Activated T-helper 1 cell treated with Interleukin-2 at 50 U/mL for 16 hours (primary cell): ENCODE data around the gene KIAA1586.
"Not testable (repeated sequence)": the region's sequence is repeated elsewhere in the genome, so short reads cannot be mapped to it uniquely, and the experiment has no call there.

ENCODE experiments used
- DNase-seq: peaks from one replicate; pipeline ENCODE4 v3.0.0-alpha.2; 2020; ENCODE audit warnings: low read depth

The KIAA1586 gene, protein sequence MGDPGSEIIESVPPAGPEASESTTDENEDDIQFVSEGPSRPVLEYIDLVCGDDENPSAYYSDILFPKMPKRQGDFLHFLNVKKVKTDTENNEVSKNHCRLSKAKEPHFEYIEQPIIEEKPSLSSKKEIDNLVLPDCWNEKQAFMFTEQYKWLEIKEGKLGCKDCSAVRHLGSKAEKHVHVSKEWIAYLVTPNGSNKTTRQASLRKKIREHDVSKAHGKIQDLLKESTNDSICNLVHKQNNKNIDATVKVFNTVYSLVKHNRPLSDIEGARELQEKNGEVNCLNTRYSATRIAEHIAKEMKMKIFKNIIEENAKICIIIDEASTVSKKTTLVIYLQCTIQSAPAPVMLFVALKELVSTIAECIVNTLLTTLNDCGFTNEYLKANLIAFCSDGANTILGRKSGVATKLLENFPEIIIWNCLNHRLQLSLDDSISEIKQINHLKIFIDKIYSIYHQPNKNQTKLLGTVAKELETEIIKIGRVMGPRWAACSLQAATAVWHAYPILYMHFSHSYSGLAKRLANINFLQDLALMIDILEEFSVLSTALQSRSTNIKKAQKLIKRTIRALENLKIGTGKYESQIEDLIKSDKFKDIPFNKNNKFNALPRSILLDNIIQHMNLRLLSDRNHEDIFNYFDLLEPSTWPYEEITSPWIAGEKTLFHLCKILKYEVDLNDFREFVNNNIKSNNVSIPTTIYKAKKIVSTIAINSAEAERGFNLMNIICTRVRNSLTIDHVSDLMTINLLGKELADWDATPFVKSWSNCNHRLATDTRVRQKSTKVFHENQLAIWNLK

DNA sequence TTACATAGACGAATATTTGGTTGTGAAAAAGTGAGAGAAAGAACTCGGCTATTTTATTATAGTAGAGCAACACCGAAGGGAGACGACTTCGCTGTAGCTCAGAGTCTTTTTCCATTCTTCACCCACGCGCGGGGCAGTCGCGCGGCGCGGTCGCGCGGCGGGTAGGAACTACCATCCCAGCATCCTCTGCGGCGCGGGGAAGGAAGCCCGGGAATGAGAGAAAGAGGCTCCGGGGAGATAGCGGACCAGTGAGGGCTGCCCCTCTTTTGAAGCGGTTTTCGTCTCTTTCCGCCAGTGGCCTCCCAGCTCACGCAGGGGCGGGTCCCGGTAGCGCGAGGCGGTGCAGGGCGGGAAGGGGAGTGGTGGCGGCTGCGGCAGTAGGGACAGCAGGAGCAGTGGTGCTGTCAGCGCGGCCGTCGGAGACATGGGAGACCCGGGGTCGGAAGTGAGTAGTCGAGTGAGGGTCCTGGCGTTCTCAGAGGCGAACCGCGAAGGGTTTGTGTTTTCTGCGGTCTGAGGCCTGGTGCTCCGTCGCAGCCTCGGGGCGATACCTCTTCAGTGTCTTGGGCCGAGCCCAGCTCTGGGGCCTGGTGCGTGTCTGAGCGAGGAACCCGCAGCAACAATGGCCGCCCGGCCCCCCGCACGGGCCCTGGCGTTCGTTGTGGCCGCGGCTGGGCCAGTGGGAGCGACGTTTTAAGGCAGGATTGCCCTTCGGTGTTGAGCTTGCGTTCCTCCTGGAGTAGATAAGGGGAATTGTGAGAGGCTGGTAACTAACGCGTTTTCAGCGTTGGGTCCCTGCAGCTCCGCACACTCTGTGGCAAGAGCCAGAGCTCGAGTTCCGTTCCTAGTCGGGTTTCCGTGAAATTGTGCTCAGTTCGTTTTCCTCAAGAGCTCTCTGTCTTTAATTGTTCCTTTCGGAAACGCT, at the start of gene KIAA1586:
Gene KIAA1586, plus strand, starts transcription at position 362 of the 925 bp plus-strand sequence. Its CDS starts 63 bp downstream, at position 425.
- peak; percentile 69 for DNase-seq

DNA sequence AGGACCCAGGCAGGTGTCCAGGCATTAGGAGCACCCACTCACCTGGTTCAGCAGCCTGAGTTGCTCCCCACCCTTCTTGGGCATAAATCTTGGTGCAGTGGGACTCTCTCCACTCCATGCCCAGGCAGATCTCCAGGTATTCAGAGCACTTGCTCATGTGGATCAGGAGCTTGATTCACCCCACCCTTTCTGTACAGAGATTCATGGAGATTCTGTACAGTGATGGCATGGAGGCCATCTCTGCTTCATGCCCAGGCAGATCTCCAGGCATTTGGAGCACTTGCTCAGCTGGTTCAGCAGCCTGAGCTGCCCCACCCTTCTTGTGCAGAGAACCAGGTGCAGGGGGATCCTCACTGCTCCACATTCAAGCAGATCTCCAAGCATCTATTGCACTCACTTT, 47.4 kb upstream of the KIAA1586 start:
- DNase-seq: no peak

DNA sequence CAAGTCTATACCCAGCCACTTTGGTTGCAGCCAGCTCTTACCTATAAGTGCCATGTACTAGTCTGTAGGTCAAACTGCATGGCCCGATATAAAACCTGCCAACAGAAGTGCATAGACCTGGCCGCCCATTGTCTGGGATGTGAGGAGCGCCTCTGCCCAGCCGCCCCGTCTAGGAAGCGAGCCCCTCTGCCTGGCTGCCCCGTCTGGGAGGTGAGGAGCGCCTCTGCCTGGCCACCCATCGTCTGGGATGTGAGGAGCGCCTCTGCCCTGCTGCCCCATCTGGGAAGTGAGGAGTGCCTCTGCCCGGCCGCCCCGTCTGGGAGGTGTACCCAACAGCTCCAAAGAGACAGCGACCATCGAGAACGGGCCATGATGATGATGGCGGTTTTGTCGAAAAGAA, 46.7 kb upstream of the KIAA1586 start:
- DNase-seq: not testable (repeated sequence)

- DNase-seq: no peak
Measured at GRCh38 chr6:57002197-57002596, 44.3 kb upstream of the KIAA1586 start.

GRCh38 chr6:57004292-57004691, 42.2 kb upstream of the KIAA1586 start:
- DNase-seq: no peak

- no peak for DNase-seq
Measured at GRCh38 chr6:57006101-57006500, 40.4 kb upstream of the KIAA1586 start.

DNA sequence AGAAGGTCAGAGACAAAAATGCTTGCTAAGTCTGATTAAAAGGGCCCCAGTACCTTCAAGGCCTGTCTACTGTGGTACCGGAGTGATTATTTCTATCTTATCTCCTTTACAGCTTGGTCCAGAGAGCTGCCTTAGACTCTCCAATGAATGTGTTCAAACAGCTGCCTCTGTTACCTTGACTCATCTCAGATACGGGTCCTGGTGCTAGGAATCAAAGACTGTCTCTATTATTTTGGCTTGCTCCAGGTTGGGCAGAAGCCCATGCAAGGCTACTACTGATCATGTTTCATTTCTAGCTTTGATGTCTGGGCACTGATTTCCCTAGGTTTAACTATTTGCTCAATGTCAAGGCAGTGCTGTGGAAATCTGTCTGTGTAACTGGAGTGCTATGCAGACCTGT, 38.4 kb upstream of the KIAA1586 start:
- DNase-seq: not testable (repeated sequence)

GRCh38 chr6:57013521-57013926, 33.0 kb upstream of the KIAA1586 start:
- no peak for DNase-seq

- DNase-seq: no peak
Measured at GRCh38 chr6:57017069-57017468, 29.4 kb upstream of the KIAA1586 start.

DNA sequence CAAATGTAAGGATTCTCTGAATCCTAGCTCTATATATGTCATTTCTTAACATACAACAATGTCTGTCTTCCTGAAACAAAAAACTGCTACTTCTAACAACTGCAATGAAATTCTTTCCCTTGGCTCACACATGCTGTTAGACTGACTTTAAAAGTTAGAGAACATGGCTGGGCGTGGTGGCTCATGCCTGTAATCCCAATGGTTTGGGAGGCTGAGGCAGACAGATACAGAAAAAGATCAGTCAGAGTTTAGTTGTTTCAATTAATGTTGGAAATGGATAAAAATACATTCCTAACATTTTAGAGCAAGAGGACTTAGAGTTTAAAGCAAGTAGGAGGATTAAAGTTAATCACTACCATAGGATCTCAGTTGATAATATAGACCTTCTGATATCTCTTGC, 28.7 kb upstream of the KIAA1586 start:
- DNase-seq: no peak

GRCh38 chr6:57019434-57019833, 27.1 kb upstream of the KIAA1586 start:
- DNase-seq: no peak

DNA sequence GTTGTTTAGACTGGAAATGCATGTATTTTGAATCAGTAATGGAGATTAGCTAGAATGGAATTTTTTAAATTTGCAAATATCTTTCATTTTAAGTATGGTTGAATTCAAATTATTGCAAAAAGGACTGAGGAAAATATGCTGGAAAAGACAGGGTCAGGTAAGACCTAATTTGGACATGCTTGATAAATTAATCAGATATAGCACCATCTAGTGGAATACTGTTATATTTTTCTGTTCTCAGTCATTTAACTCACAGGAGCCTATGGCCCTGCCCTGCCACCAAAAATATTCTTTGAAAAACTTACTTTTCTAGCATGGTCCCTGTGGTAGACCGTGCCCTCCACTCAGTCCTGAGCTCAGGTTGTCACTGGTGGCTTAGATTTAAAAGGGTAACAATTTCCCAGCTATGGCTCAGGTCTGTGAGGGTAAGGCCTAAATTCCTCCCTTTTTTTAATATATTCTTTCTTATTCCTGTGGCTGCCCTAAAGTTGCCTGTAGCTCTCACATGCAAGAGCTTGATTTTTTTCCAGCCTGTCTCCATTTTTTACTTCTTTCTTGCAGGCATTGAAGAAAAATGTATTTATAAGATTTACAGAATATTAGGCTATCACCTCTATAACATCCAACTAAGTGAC, 25.3 kb upstream of the KIAA1586 start:
- no peak for DNase-seq

DNA sequence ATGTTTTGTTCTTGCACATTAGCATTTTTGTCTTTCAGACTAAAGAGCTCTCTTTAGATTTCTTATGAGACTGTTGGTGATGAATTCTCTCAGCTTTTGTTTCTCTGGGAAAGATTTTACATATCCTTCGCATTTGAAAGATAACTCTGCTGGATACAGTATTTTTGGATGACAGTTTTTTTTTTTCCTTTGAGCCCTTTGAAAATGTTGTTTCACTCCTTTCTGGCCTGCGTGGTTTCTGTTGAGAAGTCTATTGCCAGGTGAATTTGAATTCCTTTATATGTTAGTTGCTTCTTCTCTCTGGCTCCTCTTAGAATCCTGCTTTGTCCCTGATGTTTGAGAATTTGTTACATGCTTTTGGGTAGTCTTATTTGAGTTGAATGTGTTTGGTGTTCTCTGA, 22.2 kb upstream of the KIAA1586 start:
- DNase-seq: no peak

GRCh38 chr6:57024775-57025174, 21.7 kb upstream of the KIAA1586 start:
- DNase-seq: no peak

DNA sequence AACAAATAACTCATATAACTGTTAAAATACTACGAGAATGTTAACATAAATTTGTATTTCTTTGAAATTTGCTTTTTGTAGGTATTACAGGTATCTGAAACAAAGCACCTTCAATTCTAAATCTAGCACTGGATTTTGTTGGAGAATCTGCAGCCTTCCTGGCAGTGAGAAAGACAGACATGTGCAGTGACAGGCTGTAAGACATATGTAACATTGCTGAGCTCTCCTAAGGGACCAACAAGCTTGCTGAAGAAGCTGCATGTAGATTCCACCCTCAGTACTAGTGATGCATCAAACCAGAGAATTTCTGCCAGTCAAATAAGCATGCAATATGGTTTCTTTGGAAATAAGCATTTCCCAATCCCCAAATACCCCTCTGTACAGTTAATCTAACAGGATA, 20.5 kb upstream of the KIAA1586 start:
- DNase-seq: no peak

GRCh38 chr6:57027301-57027700, 19.2 kb upstream of the KIAA1586 start:
- no peak for DNase-seq

DNA sequence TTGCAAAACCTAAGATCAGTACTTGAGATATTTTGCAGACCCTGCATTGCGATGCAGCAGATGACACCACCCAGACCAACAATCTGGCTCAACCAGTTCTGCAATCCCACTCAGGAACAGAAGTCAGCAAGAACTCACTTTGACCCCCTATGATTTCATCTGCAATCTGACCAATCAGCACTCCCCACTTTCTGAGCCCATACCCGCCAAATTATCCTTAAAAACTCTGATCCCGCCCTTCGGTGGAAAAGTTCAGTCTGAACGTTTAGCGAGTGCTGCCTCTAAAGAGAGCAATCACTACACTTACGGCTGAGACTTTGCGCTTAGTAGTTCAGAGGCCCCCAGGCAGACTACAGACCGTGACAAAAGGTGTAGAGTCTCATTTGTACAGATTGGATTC, 17.3 kb upstream of the KIAA1586 start:
- no peak for DNase-seq

DNA sequence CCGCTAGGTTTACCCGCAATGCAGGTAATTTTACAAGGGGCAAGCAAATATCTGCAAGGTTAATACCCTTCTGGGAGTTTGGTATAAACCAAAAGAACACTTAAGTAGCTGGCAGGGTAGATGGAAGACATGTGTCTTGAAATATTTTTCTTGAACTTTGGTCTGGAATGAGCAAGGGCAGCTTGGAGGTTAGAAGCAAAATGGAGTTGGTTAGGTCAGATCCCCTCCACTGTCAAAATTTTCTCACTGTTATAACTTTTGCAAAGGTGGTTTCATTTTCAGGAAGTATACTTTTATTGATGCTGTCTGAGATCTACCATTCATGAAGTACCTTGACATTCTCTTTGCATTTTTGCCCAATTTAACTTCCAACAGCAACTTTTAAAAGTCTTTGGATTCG, 13.3 kb upstream of the KIAA1586 start:
- no peak for DNase-seq

GRCh38 chr6:57035549-57035948, 10.9 kb upstream of the KIAA1586 start:
- DNase-seq: no peak

DNA sequence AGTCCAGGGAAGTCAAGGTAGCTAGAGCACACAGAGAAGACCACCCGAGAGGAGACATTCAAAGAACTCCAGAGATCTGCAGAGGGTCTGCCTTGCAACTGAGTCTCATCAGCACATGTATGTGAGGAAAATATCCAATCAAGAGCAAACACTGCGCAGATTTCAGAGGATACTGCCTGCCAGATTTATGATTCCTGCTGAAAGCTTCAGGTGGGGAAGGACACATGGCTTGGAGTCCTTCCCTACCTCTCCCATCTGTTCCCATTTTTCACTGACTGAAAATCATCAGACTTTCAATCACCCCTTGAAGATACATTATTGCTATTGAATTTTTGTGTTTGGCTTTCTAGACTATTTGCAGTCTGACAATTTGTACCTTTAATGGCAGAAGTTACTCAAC, 7.6 kb upstream of the KIAA1586 start:
- DNase-seq: no peak

DNA sequence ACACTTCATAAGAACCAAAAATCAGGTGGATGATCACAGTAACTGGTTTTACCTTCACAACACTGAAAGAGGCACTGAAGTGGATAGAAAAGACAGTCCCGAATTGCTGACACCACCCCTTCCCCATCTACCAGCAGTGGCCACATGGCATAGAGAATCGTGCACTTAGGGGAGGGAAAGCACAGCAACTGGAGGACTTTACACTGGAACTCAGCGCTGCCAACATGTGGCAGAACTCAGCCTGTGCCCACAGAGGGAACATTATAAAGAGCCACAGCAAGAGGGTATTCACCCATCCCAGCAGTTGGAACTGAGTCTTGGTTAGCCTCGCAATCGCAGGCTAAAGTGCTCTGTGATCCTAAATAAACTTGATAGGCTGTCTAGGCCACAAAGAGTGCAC, 6.5 kb upstream of the KIAA1586 start:
- no peak for DNase-seq

DNA sequence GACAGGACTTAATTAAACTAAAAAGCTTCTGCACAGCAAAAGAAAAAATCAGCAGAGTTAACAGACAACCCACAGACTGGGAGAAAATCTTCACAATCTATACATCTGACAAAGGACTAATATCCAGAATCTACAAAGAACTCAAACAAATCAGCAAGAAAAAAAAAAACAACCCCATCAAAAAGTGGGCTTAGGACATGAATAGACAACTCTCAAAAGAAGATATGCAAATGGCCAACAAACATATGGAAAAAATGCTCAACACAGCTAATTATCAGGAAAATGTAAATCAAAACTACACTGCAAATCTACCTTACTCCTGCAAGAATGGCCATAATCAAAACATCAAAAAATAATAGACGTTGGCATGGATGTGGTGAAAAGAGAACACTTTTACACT, 2.4 kb upstream of the KIAA1586 start:
- DNase-seq: not testable (repeated sequence)
